ENCODE measurements around the gene STXBP1. TPM values are rescaled to one million over a fixed set of nuclear protein-coding genes. Genes with fewer than 3 reads are reported as not detected.
A peak's percentile ranks its signal among the peaks of the same experiment; 100 is the strongest.
"Not testable (repeated sequence)": the region's sequence is repeated elsewhere in the genome, so short reads cannot be mapped to it uniquely, and the experiment has no call there.

Gene STXBP1
- polyA plus RNA-seq, 5 donors, result 41.0 to 50.4 (median 46.0) TPM

GRCh38 chr9:127608104-127608966 lies 3.7 kb upstream of the STXBP1 start:
- DNase-seq, result peak in 1 of 2 donors; percentile 49

GRCh38 chr9:127611603-127611898 lies 526 bp upstream of the STXBP1 start:
- DNase-seq, result no peak

GRCh38 chr9:127612939-127613582 lies 984 bp downstream of the STXBP1 start:
- peak; percentile 57 to 59 for DNase-seq

- DNase-seq, result no peak
These were observed 1.5 kb downstream of the STXBP1 start for GRCh38 chr9:127613583-127613954.

DNA sequence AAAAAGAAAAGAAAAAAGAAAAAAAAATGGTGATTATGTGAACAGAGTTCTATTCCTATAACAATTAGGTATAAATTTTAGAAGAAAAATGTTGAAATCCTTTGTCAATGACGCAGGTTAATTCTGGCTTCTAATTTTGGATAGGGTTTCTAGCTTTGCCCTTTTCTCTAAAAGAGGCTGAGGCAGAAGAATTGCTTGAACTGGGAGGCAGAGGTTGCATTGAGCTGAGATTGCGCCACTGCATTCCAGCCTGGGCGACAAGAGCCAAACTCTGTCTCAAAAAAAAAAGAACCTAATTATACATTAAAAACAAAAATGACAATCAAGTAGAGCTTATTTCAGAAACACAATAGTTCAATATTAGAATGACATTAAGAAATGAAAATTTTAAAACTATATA lies 2.9 kb downstream of the STXBP1 start:
- peak in 1 of 2 donors; percentile 28 for DNase-seq

- not testable (repeated sequence) for DNase-seq
These were observed 9.4 kb downstream of the STXBP1 start for GRCh38 chr9:127621339-127621970.

- DNase-seq, result no peak
These were observed 14.8 kb downstream of the STXBP1 start for GRCh38 chr9:127626752-127627493.

GRCh38 chr9:127627494-127627855 lies 15.4 kb downstream of the STXBP1 start:
- no peak for DNase-seq

- DNase-seq, result no peak
These were observed 16.8 kb downstream of the STXBP1 start for GRCh38 chr9:127628758-127629467.

DNA sequence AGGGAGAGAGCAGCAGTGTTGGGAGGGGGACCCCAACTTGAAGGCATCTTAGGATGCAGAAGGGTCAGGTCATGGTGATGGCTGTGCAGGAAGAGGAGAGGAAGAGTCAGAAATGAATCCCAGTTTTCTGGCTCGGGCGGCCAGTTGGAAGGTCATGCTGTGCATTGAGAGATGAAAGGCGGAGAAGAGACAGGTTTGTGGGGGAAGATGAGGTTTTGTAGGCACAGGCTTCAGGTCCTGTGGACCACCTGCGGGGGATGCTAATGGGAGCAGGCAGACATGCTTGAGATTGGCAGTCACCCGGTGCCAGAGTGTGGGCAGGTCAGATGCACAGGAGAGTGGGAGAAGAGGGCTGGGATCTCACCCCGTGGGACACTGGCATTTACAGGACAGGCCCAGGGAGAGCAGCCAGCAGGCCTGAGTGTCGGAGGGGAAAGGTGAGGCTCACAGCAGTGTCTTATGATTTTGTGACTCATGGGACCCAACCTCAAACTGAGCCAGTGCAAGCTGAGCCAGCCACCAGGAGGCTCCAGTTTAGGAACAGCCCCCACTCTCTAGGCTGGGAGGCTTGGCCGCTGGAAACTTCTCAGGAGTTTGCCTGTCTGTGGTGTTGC lies 17.5 kb downstream of the STXBP1 start:
- no peak for DNase-seq

GRCh38 chr9:127633216-127633862 lies 21.3 kb downstream of the STXBP1 start:
- DNase-seq, result no peak

GRCh38 chr9:127634021-127634420 lies 21.9 kb downstream of the STXBP1 start:
- no peak for DNase-seq

- DNase-seq, result no peak
These were observed 22.6 kb downstream of the STXBP1 start for GRCh38 chr9:127634698-127635097.

DNA sequence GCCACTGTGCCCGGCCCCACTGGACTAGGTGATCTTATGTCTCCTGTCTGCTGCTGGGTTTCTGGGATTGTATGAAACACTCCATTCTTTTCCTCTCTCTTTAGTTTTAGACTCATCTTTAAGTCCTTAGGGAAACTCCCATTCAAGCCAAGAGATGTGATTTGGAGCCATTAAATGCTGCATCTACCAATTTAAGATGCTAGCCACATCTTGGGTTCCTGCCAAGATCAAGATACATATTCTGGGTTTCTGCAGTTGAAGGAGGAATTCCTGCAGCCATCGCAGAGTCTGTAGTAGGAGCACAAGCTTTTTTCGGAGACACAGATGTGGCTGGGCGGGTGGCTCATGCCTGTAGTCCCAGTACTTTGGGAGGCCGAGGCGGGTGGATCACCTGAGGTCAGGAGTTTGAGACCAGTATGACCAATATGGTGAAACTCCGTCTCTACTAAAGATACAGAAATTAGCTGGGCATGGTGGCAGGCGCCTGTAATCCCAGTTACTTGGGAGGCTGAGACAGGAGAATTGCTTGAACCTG lies 23.2 kb downstream of the STXBP1 start:
- DNase-seq, result no peak

GRCh38 chr9:127637322-127637847 lies 25.3 kb downstream of the STXBP1 start:
- DNase-seq, result peak; percentile 81 to 85

DNA sequence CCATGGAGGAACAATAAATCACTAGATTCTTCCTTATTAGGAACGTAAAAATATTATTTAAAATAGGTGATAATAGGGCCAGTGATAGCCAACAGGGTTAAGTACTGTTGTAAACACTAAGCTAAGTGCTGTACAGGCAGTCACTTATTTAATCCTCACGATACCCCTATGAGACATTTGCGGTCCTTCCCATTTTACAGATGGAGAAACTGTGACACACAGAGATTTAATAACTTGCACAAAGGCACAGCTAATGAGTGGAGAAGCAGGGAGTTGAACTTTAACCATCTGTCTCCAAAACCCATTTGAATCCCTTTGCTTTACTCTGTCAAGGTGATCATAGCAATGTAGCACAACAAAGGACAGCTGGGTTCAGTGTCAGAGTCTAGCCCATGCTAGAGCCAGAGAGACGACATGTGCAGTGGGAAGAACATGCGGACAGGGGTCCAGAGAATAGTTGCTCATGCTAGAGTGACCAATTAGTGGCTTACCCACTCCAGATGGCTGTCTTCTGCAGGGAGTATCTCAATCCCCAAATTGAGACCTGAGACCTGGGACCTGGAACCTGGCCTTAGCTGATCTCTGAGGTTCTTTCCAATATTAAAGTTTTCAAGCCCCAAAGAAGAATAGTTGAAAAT lies 28.9 kb downstream of the STXBP1 start:
- no peak for DNase-seq

DNA sequence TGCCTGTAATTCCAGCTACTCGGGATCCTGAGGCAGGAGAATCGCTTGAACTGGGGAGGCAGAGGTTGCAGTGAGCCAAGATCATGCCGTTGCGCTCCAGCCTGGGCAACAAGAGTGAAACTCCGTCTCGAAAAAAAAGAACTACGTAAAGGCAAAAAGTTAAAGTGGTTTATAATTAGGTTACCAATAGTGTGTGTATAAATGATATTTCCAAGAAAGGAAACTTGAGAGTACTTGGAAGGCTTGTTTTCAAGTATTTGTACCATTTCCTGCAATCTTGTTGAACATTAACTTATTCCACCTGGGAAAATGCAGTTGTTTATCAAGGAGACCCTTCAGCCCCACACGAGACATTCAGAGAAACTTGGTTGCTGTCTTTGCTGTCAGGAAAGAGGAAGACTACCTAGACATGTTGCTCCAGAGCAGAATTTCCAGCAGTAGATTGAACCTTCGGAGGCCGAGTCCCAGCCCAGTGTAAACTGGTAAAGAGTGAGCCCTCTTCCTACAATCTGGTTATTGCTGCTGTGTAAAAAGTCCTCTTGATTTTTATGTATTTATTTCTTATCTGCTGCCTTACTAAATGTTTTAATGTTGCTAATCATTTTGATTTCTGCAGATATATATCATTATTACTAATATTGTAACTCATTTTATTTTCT lies 30.1 kb downstream of the STXBP1 start:
- peak in 1 of 2 donors; percentile 39 for DNase-seq

DNA sequence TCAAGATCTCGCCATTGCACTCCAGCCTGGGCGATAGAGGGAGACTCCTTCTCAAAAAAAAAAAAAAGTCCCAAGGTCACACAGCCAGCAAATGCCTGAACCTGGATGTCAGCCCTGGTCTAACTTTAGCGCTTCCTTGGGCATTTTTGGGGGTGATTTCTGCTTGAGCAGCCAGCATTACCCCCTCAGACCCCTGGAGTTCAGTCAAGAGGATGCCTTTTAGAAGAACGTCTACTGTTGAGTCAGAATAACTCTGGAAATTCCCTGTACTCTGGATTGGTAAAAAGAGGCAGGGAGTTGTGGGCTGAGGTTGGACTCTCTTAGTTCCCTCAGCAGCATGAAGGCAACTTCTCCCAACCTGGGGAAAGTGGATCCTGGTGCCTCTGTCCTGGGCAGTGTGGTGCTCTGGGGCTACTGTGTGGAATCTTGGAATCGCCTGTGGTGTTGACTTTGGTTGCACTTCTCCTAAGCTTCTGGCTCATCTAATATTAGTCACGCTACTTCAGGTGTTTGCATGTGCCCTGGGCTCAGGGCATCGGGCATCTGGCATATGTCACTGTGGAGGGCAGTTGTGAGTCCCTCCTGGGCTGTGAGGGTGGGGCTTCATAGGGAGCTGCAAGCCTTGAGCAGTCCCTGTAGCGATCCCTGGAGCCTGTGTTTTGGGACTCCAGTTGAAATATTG lies 32.2 kb downstream of the STXBP1 start:
- no peak for DNase-seq
